OCI-LY1 (cell line): ENCODE measurements around the gene L3MBTL1.

Source experiments
- CTCF ChIP-seq: fragments of 200-600 bp; sonication (generic), shearing (Covaris generic); IDR thresholded peaks from 2 replicates; pipeline ENCODE4 v1.5.1; 2017; ENCODE audit warnings: mild to moderate bottlenecking, antibody characterized with exemption, low read length, moderate library complexity, mixed read lengths
- EZH2 ChIP-seq: fragments of 200-600 bp; sonication (generic), shearing (Covaris generic); IDR thresholded peaks from 2 replicates; pipeline ENCODE4 v1.8.0; 2017; ENCODE audit warnings: borderline replicate concordance, mixed run types, mild to moderate bottlenecking, antibody characterized with exemption, low read length, moderate library complexity, mixed read lengths

GRCh38 chr20:43539975-43540672 lies 32.6 kb downstream of the L3MBTL1 start:
- TF ChIP-seq CTCF (no peak), EZH2 (no peak)
